HCT116 (cell line): Measurements from ENCODE around the gene PPFIA1.

ENCODE experiments used
- CEBPB ChIP-seq: IDR thresholded peaks from 2 replicates; pipeline ENCODE4 v1.6.1; 2012; ENCODE audit warnings: low read depth
- EZH2 ChIP-seq: fragments of 200-600 bp; sonication (generic); IDR thresholded peaks from 2 replicates; pipeline ENCODE4 v1.6.1; 2017; ENCODE audit warnings: antibody characterized with exemption, mixed run types
- FOSL1 ChIP-seq: IDR thresholded peaks from 2 replicates; pipeline ENCODE4 v1.6.1; 2012; ENCODE audit warnings: low read depth
- POLR2A ChIP-seq: IDR thresholded peaks from 2 replicates; pipeline ENCODE4 v1.7.0; 2011; ENCODE audit warnings: borderline replicate concordance; ENCODE audit not compliant: insufficient read depth, insufficient read length; ENCODE audit errors: extremely low read depth
- YY1 ChIP-seq: IDR thresholded peaks from 2 replicates; pipeline ENCODE4 v1.6.1; 2011; ENCODE audit warnings: low read length, low read depth, moderate library complexity, mild to moderate bottlenecking; ENCODE audit not compliant: insufficient replicate concordance; ENCODE audit errors: extremely low read depth
- ZFX ChIP-seq: fragments of 450-650 bp; IDR thresholded peaks from 2 replicates; pipeline ENCODE4 v1.6.1; 2017
- TF ChIP-seq, protein P1 (sequence below): IDR thresholded peaks from 2 replicates; pipeline ENCODE4 v1.6.1; 2012
- TF ChIP-seq, protein P2 (sequence below), 3 experiments: fragments of 200-600 bp in 1 of 3; sonication (generic) in 1 of 3; IDR thresholded peaks in 2 of 3; conservative IDR thresholded peaks in 1 of 3; 2 replicates each; pipeline ENCODE4 v1.5.1; 2012 to 2017; ENCODE audit warnings: low read depth in 2 of 3, low read length in 2 of 3, antibody characterized with exemption in 1 of 3, borderline replicate concordance in 1 of 3, control low read depth in 1 of 3, mild to moderate bottlenecking in 1 of 3, mixed read lengths in 1 of 3, mixed run types in 1 of 3, moderate library complexity in 1 of 3; ENCODE audit not compliant: insufficient read depth in 1 of 3
- TF ChIP-seq, protein P3 (sequence below): IDR thresholded peaks from 2 replicates; pipeline ENCODE4 v1.6.1; 2012; ENCODE audit warnings: low read depth

DNA sequence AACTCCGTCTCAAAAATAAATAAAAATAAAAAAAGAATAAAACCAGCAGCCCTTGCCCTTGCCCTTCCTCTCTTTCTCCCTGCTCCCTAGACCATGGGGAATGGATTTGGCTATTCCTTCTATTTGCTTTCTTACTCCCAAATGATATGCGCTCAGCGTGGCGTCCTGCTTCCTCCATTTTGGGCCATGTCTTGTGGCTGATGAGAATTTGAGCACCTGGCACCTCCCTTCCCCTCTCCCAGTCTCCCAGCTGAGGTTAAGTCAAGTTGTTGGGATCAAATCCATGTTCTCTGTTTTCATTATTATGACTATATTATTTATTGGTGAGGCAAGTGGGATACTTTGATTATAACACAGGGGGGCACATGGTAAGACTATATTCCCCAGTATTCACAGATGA lies 117.1 kb downstream of the PPFIA1 start:
- TF ChIP-seq, protein P1, sequence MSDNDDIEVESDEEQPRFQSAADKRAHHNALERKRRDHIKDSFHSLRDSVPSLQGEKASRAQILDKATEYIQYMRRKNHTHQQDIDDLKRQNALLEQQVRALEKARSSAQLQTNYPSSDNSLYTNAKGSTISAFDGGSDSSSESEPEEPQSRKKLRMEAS: no peak
- TF ChIP-seq POLR2A (no peak), YY1 (no peak), ZFX (no peak), EZH2 (no peak), FOSL1 (no peak), CEBPB (no peak)
- TF ChIP-seq, protein P2, sequence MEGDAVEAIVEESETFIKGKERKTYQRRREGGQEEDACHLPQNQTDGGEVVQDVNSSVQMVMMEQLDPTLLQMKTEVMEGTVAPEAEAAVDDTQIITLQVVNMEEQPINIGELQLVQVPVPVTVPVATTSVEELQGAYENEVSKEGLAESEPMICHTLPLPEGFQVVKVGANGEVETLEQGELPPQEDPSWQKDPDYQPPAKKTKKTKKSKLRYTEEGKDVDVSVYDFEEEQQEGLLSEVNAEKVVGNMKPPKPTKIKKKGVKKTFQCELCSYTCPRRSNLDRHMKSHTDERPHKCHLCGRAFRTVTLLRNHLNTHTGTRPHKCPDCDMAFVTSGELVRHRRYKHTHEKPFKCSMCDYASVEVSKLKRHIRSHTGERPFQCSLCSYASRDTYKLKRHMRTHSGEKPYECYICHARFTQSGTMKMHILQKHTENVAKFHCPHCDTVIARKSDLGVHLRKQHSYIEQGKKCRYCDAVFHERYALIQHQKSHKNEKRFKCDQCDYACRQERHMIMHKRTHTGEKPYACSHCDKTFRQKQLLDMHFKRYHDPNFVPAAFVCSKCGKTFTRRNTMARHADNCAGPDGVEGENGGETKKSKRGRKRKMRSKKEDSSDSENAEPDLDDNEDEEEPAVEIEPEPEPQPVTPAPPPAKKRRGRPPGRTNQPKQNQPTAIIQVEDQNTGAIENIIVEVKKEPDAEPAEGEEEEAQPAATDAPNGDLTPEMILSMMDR (IDR thresholded peaks at IDR 0.05 in 2 of 3, conservative IDR thresholded peaks at IDR 0.05 in 1 of 3; ENCODE audit: borderline replicate concordance in 1 of 3, insufficient read depth in 1 of 3, low read depth in 2 of 3, low read length in 2 of 3): no peak
- TF ChIP-seq, protein P3, sequence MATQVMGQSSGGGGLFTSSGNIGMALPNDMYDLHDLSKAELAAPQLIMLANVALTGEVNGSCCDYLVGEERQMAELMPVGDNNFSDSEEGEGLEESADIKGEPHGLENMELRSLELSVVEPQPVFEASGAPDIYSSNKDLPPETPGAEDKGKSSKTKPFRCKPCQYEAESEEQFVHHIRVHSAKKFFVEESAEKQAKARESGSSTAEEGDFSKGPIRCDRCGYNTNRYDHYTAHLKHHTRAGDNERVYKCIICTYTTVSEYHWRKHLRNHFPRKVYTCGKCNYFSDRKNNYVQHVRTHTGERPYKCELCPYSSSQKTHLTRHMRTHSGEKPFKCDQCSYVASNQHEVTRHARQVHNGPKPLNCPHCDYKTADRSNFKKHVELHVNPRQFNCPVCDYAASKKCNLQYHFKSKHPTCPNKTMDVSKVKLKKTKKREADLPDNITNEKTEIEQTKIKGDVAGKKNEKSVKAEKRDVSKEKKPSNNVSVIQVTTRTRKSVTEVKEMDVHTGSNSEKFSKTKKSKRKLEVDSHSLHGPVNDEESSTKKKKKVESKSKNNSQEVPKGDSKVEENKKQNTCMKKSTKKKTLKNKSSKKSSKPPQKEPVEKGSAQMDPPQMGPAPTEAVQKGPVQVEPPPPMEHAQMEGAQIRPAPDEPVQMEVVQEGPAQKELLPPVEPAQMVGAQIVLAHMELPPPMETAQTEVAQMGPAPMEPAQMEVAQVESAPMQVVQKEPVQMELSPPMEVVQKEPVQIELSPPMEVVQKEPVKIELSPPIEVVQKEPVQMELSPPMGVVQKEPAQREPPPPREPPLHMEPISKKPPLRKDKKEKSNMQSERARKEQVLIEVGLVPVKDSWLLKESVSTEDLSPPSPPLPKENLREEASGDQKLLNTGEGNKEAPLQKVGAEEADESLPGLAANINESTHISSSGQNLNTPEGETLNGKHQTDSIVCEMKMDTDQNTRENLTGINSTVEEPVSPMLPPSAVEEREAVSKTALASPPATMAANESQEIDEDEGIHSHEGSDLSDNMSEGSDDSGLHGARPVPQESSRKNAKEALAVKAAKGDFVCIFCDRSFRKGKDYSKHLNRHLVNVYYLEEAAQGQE: no peak
